ENCODE measurements around the gene DIAPH1. TPM values are rescaled to one million over a fixed set of nuclear protein-coding genes. Genes with fewer than 3 reads are reported as not detected.

The DIAPH1 gene
- total and polyA plus RNA-seq, 4 donors, result 51.5 to 74.7 (median 70.9) TPM

DNA sequence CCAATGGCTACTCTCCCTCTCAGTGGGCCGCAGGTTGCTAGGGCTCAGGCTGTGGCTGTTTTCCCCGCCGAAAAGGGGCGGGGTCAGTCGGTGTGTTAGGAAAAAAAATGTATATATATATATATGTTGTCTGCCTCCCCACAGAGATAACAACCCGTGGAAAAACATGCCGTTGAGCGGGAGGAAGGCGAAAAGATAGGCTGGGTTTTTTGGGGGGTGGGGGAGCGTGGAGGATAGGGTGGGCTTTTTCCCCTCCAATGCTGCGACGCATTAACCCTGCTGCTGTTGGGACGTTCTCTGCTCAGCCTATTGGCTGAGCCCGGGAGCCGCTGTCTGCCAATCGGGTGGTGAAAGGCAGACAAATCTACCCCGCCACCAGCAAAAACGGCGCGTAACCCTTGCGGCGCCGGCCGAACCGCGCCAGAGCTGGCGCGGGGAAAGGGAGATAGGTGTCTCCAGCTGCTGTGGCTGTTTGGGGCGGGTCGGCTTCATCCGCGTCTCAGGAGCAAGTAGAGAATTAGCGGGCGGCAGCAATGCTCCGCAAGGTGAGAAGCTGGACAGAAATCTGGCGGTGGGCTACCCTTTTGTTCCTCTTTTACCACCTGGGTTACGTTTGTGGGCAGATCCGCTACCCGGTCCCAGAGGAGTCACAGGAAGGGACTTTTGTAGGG is 134.0 kb downstream of the DIAPH1 start, which contains the start of gene PCDHGC4:
TSS of gene PCDHGC4 (plus strand) at position 390 of the 671 bp plus-strand sequence. CDS start at position 534, 144 bp downstream.
- Histone ChIP-seq H3K9me3 (ENCODE audit: control insufficient read depth in 4 of 4, low read length in 3 of 4) (peaks cover 0 to 4% (median 1%) of the 10 kb centered on the region in 4 donors), H3K36me3 (ENCODE audit: control insufficient read depth in 4 of 4, insufficient read depth in 3 of 4, low read depth in 1 of 4, low read length in 3 of 4) (peaks cover 0 to 2% (median 0%) of the 10 kb centered on the region in 4 donors), H3K27me3 (ENCODE audit: control insufficient read depth in 4 of 4, insufficient read depth in 4 of 4, low read length in 3 of 4) (peaks cover 0 to 2% (median 0%) of the 10 kb centered on the region in 4 donors), H3K4me3 (ENCODE audit: low read depth in 1 of 3, low read length in 3 of 3) (peak within 1 kb of the TSS in 1 of 3 donors; percentile 25), H3K27ac (ENCODE audit: low read depth in 1 of 2, low read length in 2 of 2) (no peak within 1 kb of the TSS), H3K9ac (ENCODE audit: low read depth in 1 of 2, low read length in 2 of 2) (no peak within 1 kb of the TSS), H3K4me1 (ENCODE audit: control insufficient read depth in 4 of 4, insufficient read depth in 4 of 4, low read length in 3 of 4) (peaks cover 0 to 4% (median 2%) of the 10 kb centered on the region in 4 donors)
- no peak for DNase-seq (ENCODE audit: low spot score)
- TF ChIP-seq FOXA1 (IDR thresholded peaks at IDR 0.05) (no peak), HNF4G (IDR thresholded peaks at IDR 0.05) (no peak), SP1 (IDR thresholded peaks at IDR 0.05) (no peak), GABPA (IDR thresholded peaks at IDR 0.05 in 1 of 2, conservative IDR thresholded peaks at IDR 0.05 in 1 of 2) (no peak), ATF3 (IDR thresholded peaks at IDR 0.05) (no peak), EGR1 (IDR thresholded peaks at IDR 0.05; ENCODE audit: low read depth in 2 of 2) (no peak), ZBTB33 (IDR thresholded peaks at IDR 0.05) (no peak), MAX (IDR thresholded peaks at IDR 0.05) (no peak), JUND (IDR thresholded peaks at IDR 0.05) (no peak), TAF1 (conservative IDR thresholded peaks at IDR 0.05) (no peak), YY1 (IDR thresholded peaks at IDR 0.05) (no peak), HNF4A (conservative IDR thresholded peaks at IDR 0.05) (no peak), FOXA2 (IDR thresholded peaks at IDR 0.05) (no peak), NR2F2 (IDR thresholded peaks at IDR 0.05) (no peak), RXRA (IDR thresholded peaks at IDR 0.05) (no peak), CTCF (IDR thresholded peaks at IDR 0.05; ENCODE audit: low read depth, low read length, missing input control) (no peak)
- TF ChIP-seq, protein P1, sequence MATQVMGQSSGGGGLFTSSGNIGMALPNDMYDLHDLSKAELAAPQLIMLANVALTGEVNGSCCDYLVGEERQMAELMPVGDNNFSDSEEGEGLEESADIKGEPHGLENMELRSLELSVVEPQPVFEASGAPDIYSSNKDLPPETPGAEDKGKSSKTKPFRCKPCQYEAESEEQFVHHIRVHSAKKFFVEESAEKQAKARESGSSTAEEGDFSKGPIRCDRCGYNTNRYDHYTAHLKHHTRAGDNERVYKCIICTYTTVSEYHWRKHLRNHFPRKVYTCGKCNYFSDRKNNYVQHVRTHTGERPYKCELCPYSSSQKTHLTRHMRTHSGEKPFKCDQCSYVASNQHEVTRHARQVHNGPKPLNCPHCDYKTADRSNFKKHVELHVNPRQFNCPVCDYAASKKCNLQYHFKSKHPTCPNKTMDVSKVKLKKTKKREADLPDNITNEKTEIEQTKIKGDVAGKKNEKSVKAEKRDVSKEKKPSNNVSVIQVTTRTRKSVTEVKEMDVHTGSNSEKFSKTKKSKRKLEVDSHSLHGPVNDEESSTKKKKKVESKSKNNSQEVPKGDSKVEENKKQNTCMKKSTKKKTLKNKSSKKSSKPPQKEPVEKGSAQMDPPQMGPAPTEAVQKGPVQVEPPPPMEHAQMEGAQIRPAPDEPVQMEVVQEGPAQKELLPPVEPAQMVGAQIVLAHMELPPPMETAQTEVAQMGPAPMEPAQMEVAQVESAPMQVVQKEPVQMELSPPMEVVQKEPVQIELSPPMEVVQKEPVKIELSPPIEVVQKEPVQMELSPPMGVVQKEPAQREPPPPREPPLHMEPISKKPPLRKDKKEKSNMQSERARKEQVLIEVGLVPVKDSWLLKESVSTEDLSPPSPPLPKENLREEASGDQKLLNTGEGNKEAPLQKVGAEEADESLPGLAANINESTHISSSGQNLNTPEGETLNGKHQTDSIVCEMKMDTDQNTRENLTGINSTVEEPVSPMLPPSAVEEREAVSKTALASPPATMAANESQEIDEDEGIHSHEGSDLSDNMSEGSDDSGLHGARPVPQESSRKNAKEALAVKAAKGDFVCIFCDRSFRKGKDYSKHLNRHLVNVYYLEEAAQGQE (IDR thresholded peaks at IDR 0.05), result no peak
- WGBS, result 12% methylated on average over 39 of the region's 39 CpGs

Measured in liver (tissue), 9 donors.